ENCODE results near the gene INTS15. TPM values are rescaled to one million over a fixed set of nuclear protein-coding genes. Genes with fewer than 3 reads are reported as not detected.

INTS15 gene
- 23.2 and 27.4 TPM in 2 replicates for total RNA-seq

DNA sequence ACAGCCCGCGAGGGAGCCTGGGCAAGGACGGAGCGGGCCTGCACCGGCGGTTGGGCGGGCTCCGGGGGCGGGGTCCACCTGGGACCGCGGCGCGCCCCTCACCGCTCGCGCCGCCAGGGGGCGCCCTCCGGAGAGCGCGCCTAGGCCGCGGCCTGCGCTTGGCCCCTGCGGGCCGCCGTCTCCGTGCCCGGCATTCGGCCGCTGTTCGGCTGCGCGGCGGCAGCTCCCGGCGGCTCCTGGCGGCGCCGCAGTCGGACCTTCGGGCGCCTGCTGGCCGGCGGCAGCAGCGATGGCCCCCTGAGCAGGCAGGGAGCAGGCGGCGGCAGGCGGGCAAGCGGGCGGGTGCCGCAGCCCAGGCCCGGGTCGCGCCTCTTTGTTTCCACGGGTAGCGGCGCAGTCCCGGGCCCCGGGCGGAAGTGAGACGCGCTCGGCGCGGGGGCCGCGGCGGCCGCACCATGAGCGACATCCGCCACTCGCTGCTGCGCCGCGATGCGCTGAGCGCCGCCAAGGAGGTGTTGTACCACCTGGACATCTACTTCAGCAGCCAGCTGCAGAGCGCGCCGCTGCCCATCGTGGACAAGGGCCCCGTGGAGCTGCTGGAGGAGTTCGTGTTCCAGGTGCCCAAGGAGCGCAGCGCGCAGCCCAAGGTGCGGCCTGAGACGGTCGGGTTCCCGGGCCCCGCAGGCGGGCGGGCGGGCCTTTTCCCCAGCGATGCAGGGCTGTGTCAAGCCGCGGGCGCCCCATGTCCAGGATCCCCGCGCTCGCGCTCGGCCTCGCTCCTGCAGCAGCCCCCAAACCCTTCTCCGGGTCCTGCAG, at the start of gene INTS15:
Gene INTS15, plus strand, starts transcription at position 193 of the 816 bp plus-strand sequence. Its CDS starts 263 bp downstream, at position 456.

DNA sequence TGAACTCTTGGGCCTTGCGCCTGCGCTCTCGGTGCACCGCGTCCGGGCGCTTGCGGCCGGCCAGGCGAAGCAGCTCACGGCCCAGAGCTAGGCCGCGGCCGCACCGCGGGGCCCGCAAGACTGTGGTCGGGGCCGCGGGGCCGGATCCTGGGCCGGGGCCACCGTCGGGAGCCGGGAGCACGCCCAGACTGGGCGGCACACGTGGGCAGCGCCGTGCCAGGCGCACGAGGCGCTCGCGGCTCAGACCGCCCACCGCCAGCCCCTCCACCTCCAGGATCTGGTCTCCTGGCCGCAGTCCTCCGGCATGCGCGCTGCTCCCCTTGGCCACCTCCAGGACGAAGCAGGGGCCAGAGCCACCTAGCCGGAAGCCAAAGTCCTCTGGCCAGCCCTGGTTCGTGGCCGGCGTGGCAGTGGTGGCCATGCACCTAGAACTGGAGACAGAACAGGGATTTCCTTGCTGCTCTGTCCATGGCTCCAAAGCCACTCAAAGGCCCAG, 38.8 kb upstream of the INTS15 start, which contains the start of gene GRID2IP:
Gene GRID2IP, minus strand, starts transcription at position 446 of the 496 bp plus-strand sequence. Its CDS starts 25 bp downstream, at position 421.

DNA sequence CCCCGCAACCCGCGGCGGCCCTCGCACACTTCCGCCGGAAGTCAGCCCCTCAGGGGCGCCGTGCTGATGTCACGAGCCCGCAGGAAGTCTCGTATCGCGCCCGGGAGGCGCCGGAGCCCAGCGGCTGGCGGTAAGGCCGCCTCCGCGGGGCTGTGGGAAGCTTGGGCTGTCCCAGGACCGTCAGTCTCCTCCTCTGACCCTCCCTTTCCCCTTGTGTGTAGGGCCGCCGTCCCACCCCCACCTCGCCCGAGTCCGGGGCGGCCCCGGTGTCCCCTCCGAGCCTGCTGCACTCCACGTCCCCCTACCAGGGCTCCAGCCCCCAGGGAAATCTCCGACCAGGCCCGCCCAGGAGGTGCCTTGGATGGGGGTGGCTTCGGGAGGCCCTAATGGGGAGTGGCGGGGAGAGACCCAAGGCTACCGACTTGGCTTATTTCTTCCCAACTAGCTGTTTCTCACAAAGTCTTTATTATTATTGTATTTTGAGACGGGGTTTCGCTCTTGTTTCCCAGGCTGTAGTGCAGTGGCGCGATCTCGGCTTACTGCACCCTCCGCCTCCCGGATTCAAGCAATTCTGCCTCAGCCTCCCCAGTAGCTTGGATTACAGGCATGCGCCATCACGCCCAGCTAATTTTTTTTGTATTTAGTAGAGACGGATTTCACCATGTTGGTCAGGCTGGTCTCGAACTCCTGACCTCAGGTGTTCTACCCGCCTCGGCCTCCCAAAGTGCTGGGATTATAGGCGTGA, 12.3 kb upstream of the INTS15 start, which contains the start of gene ZDHHC4:
Gene ZDHHC4, plus strand, starts transcription at position 86 of the 745 bp plus-strand sequence. CDS start 3,108 bp downstream, outside the sequence.

DNA sequence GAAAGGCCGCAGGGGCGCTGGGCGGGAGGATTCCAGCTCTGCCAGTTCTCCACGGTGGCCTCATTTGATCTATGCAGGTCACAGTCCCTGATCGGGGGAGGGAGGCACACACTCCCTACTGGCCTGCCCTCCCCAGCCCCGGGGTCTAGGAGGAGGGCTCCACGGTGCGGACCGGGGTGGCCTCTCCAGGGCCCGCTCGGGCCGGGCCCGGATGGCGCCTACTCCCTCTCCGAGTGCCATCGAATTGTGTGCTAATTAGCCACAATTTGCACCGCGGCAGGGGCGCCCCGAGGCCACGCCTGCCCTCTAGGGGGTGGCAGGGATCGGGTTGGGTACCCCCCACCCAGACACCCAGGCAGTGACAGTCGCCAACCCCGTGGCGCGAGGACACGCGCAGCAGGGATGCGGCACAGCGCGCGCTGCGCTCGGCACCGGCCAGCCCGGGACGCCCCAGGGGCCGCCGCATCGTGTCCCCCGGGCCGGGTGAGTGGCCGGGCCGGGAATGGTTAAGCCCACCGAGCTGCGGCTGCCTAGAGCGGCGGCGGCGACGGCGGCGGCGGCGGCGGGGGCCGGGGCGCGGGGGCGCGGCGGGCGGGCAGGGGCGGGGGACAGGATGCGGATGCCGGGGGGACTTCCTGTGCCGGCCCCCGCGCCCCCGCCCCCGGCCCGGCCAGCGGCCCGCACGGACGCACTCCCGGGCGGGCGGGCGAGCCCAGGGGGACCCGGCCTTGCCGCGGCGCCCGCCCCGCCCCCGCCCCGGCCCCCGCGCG, 25.3 kb downstream of the INTS15 start, which contains the start of gene ZNF853:
Gene ZNF853, plus strand, starts transcription at position 658 of the 770 bp plus-strand sequence. CDS start 565 bp downstream, outside the sequence.

DNA sequence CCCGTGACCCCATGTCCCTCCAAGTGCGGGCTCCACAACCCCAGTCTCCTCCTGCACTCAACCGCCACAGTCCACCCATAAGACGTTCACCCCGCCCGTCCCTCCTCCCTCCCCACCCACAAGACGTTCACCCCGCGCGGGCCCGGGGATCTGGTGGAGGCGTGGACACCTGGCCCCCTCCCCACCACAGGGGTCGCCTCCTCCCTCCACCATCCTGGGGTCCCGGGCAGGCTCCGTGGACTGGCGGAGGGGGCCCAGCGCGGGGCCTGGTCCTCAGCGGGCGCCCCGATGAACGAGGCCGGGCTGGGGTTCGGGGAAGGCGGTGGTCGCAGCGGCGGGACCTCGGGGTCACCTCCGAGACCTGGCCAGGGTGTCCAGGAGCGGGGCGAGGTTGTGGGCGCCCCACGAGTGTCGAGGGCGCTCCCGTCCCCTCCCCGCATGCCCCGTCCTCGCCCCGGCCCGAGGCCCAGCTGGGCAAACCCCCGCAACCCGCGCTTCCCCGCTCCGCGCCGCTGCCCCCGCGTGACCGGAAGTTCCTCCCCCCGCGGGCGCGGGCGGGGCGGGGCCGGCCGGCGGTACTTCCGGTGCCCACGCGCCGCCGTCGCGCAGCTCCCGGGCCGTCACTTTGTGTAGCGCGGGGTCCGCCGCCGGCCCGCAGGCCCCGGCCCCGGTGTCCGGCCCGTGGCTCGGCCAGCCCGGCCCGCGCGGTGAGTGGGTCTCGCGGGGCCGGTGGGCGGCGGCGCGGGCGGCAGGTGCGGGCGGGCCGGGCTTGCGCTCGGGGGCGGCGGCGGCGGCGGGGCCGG, 47.1 kb downstream of the INTS15 start, which contains the start of gene ZNF316:
Gene ZNF316, plus strand, starts transcription at position 578 of the 803 bp plus-strand sequence. CDS start 5,092 bp downstream, outside the sequence.

Other genes starting within 250 kb of the INTS15 start
- 17.4 and 18.1 TPM in 2 replicates for gene FAM220A, start 241.1 kb upstream of the INTS15 start, total RNA-seq
- 169 and 188 TPM in 2 replicates for gene RAC1, start 215.5 kb upstream of the INTS15 start, total RNA-seq
- 13.3 and 19.7 TPM in 2 replicates for gene DAGLB, start 142.1 kb upstream of the INTS15 start, total RNA-seq
- gene KDELR2, start 105.9 kb upstream of the INTS15 start, total RNA-seq, result 70.0 and 98.2 TPM in 2 replicates
- 0.21 and 0.70 TPM in 2 replicates for gene GRID2IP, start 38.6 kb upstream of the INTS15 start, total RNA-seq
- 34.8 and 39.6 TPM in 2 replicates for gene ZDHHC4, start 12.6 kb upstream of the INTS15 start, total RNA-seq
- 0.70 and 0.99 TPM in 2 replicates for gene ZNF853, start 25.6 kb downstream of the INTS15 start, total RNA-seq
- 14.2 and 20.6 TPM in 2 replicates for gene ZNF316, start 47.3 kb downstream of the INTS15 start, total RNA-seq
- 8.7 and 9.1 TPM in 2 replicates for gene ZNF12, start 116.9 kb downstream of the INTS15 start, total RNA-seq
- not detected in 2 replicates for gene RSPH10B2, start 164.1 kb downstream of the INTS15 start, total RNA-seq
- gene CCZ1B, start 236.3 kb downstream of the INTS15 start, total RNA-seq, result 23.6 and 71.8 TPM in 2 replicates

All from airway epithelial cell (primary cell).